ENCODE data around the gene MOG.

Gene MOG

GRCh38 chr6:29694637-29695036 is 37.7 kb downstream of the MOG start:
- H3K9ac ChIP-seq (ENCODE audit: low read length): no peak overlapping the region
- no peaks in the 10 kb centered on the region for H3K4me1 ChIP-seq (ENCODE audit: control insufficient read depth, insufficient read depth, low read length)
- H3K27ac ChIP-seq (ENCODE audit: low read depth, low read length): no peak overlapping the region

GRCh38 chr6:29696147-29697125 is 39.5 kb downstream of the MOG start:
- H3K27me3 ChIP-seq (ENCODE audit: control insufficient read depth, insufficient read depth, low read length): no peaks in the 10 kb centered on the region
- no peaks in the 10 kb centered on the region for H3K36me3 ChIP-seq (ENCODE audit: control insufficient read depth, insufficient read depth, low read length)
- H3K4me1 ChIP-seq (ENCODE audit: control insufficient read depth, insufficient read depth, low read length): no peaks in the 10 kb centered on the region
- H3K9ac ChIP-seq (ENCODE audit: low read length): no peak overlapping the region
- no peak overlapping the region for H3K27ac ChIP-seq (ENCODE audit: low read depth, low read length)
- no peak overlapping the region for H3K4me3 ChIP-seq (ENCODE audit: low read length)

More at GRCh38 chr6:29694637-29695036, 37.7 kb downstream of the MOG start:
- Histone ChIP-seq H3K27me3 (ENCODE audit: control insufficient read depth, insufficient read depth, low read length) (no peaks in the 10 kb centered on the region), H3K4me3 (ENCODE audit: low read length) (no peak overlapping the region), H3K36me3 (ENCODE audit: control insufficient read depth, insufficient read depth, low read length) (no peaks in the 10 kb centered on the region)

GRCh38 chr6:29702519-29703103 is 45.7 kb downstream of the MOG start:
- no peaks in the 10 kb centered on the region for H3K27me3 ChIP-seq (ENCODE audit: control insufficient read depth, insufficient read depth, low read length)
- H3K27ac ChIP-seq (ENCODE audit: low read depth, low read length): no peak overlapping the region
- H3K9ac ChIP-seq (ENCODE audit: low read length): no peak overlapping the region
- H3K36me3 ChIP-seq (ENCODE audit: control insufficient read depth, insufficient read depth, low read length): no peaks in the 10 kb centered on the region
- no peaks in the 10 kb centered on the region for H3K4me1 ChIP-seq (ENCODE audit: control insufficient read depth, insufficient read depth, low read length)
- no peak overlapping the region for H3K4me3 ChIP-seq (ENCODE audit: low read length)

- Histone ChIP-seq H3K9ac (ENCODE audit: low read length) (no peak overlapping the region), H3K27me3 (ENCODE audit: control insufficient read depth, insufficient read depth, low read length) (peaks cover 4% of the 10 kb centered on the region), H3K36me3 (ENCODE audit: control insufficient read depth, insufficient read depth, low read length) (no peaks in the 10 kb centered on the region), H3K4me1 (ENCODE audit: control insufficient read depth, insufficient read depth, low read length) (no peaks in the 10 kb centered on the region), H3K27ac (ENCODE audit: low read depth, low read length) (no peak overlapping the region), H3K4me3 (ENCODE audit: low read length) (no peak overlapping the region)
These were observed 48.7 kb downstream of the MOG start for GRCh38 chr6:29705389-29706231.

GRCh38 chr6:29708432-29709179 is 51.7 kb downstream of the MOG start:
- Histone ChIP-seq H3K9ac (ENCODE audit: low read length) (no peak overlapping the region), H3K4me1 (ENCODE audit: control insufficient read depth, insufficient read depth, low read length) (no peaks in the 10 kb centered on the region), H3K4me3 (ENCODE audit: low read length) (no peak overlapping the region), H3K27ac (ENCODE audit: low read depth, low read length) (no peak overlapping the region), H3K27me3 (ENCODE audit: control insufficient read depth, insufficient read depth, low read length) (peaks cover 4% of the 10 kb centered on the region), H3K36me3 (ENCODE audit: control insufficient read depth, insufficient read depth, low read length) (no peaks in the 10 kb centered on the region)

GRCh38 chr6:29709188-29709587 is 52.3 kb downstream of the MOG start:
- Histone ChIP-seq H3K9ac (ENCODE audit: low read length) (no peak overlapping the region), H3K36me3 (ENCODE audit: control insufficient read depth, insufficient read depth, low read length) (no peaks in the 10 kb centered on the region), H3K4me1 (ENCODE audit: control insufficient read depth, insufficient read depth, low read length) (no peaks in the 10 kb centered on the region), H3K27me3 (ENCODE audit: control insufficient read depth, insufficient read depth, low read length) (peaks cover 4% of the 10 kb centered on the region), H3K4me3 (ENCODE audit: low read length) (no peak overlapping the region), H3K27ac (ENCODE audit: low read depth, low read length) (no peak overlapping the region)

- H3K4me1 ChIP-seq (ENCODE audit: control insufficient read depth, insufficient read depth, low read length): no peaks in the 10 kb centered on the region
- no peak overlapping the region for H3K27ac ChIP-seq (ENCODE audit: low read depth, low read length)
- H3K9ac ChIP-seq (ENCODE audit: low read length): no peak overlapping the region
- H3K27me3 ChIP-seq (ENCODE audit: control insufficient read depth, insufficient read depth, low read length): peaks cover 4% of the 10 kb centered on the region
- no peaks in the 10 kb centered on the region for H3K36me3 ChIP-seq (ENCODE audit: control insufficient read depth, insufficient read depth, low read length)
- no peak overlapping the region for H3K4me3 ChIP-seq (ENCODE audit: low read length)
These were observed 53.5 kb downstream of the MOG start for GRCh38 chr6:29710281-29710941.

GRCh38 chr6:29720863-29721262 is 64.0 kb downstream of the MOG start:
- Histone ChIP-seq H3K9ac (ENCODE audit: low read length) (no peak overlapping the region), H3K4me3 (ENCODE audit: low read length) (no peak overlapping the region), H3K27me3 (ENCODE audit: control insufficient read depth, insufficient read depth, low read length) (no peaks in the 10 kb centered on the region), H3K36me3 (ENCODE audit: control insufficient read depth, insufficient read depth, low read length) (no peaks in the 10 kb centered on the region), H3K27ac (ENCODE audit: low read depth, low read length) (no peak overlapping the region), H3K4me1 (ENCODE audit: control insufficient read depth, insufficient read depth, low read length) (peaks cover 3% of the 10 kb centered on the region)
